IMR-90 (cell line): Measurements from ENCODE around the gene SEC61A1. TPM values are rescaled to one million over a fixed set of nuclear protein-coding genes. Genes with fewer than 3 reads are reported as not detected.

Experiments used
- ATAC-seq: fragments of 200-7000 bp; cut with Tn5 transposase; 2 replicates; pipeline ENCODE4 v1.9.1; 2020; ENCODE audit warnings: low read depth, mild to moderate bottlenecking, moderate library complexity
- BruUV-seq: library from RNA; stranded (reverse); fragments of 400-500 nt; replicated peaks from 2 replicates; lab custom pipeline; 2021; lab: Mats Ljungman, UMichigan
- CTCF ChIA-PET: fragments of 300-600 bp; formaldehyde crosslinking; extraction: SDS; loops from one replicate; lab custom pipeline; 2021; ENCODE audit warnings: antibody characterized with exemption; lab: Yijun Ruan, JAX
- POLR2A ChIA-PET: fragments of 300-600 bp; sonication (Branson Sonifier 250); formaldehyde crosslinking; loops from one replicate; lab custom pipeline; 2022; ENCODE audit warnings: antibody characterized with exemption; ENCODE audit not compliant: unreplicated experiment; lab: Charles Lee
- DNase-seq: peaks from one replicate; pipeline ENCODE4 v3.0.0; 2013
- H2AFZ ChIP-seq: replicated peaks from 2 replicates; pipeline ENCODE3; 2013; ENCODE audit warnings: low read length, mild to moderate bottlenecking; ENCODE audit not compliant: poor library complexity
- H2AK5ac ChIP-seq: 2 replicates; pipeline ENCODE4 v1.6.1; 2013; ENCODE audit warnings: low read depth, low read length, inconsistent platforms
- H2AK9ac ChIP-seq: replicated peaks from 2 replicates; pipeline ENCODE3; 2013; ENCODE audit warnings: mild to moderate bottlenecking, low read depth, low read length, moderate library complexity; ENCODE audit not compliant: poor library complexity
- H2BK120ac ChIP-seq: 2 replicates; pipeline ENCODE4 v1.6.1; 2013; ENCODE audit warnings: low read depth, low read length, inconsistent platforms
- H2BK15ac ChIP-seq: 3 replicates; pipeline ENCODE4 v1.6.1; 2013; ENCODE audit warnings: low read depth, low read length, inconsistent platforms
- H2BK20ac ChIP-seq: 2 replicates; pipeline ENCODE4 v1.6.1; 2013; ENCODE audit warnings: low read depth, mild to moderate bottlenecking, inconsistent platforms, low read length, moderate library complexity
- H2BK5ac ChIP-seq: 2 replicates; pipeline ENCODE4 v1.6.1; 2013; ENCODE audit warnings: mild to moderate bottlenecking, low read depth, low read length, inconsistent platforms; ENCODE audit not compliant: poor library complexity, severe bottlenecking
- H3K14ac ChIP-seq: replicated peaks from 2 replicates; pipeline ENCODE4 v1.6.1; 2013; ENCODE audit warnings: low read depth, low read length, inconsistent platforms
- H3K18ac ChIP-seq: 2 replicates; pipeline ENCODE4 v1.6.1; 2013; ENCODE audit warnings: low read depth, low read length, control low read depth
- H3K23ac ChIP-seq: 2 replicates; pipeline ENCODE4 v1.6.1; 2013; ENCODE audit warnings: low read depth, low read length, inconsistent platforms
- H3K27ac ChIP-seq: 2 replicates; pipeline ENCODE4 v1.5.1; 2013; ENCODE audit warnings: mild to moderate bottlenecking, control low read depth, low read length; ENCODE audit not compliant: insufficient read depth
- H3K27me3 ChIP-seq: 2 replicates; pipeline ENCODE4 v1.6.1; 2013; ENCODE audit warnings: low read length; ENCODE audit not compliant: control insufficient read depth, insufficient read depth
- H3K36me3 ChIP-seq: 2 replicates; pipeline ENCODE4 v1.6.1; 2013; ENCODE audit warnings: low read length, mixed read lengths; ENCODE audit not compliant: control insufficient read depth, insufficient read depth
- H3K4ac ChIP-seq: 2 replicates; pipeline ENCODE4 v1.6.1; 2013; ENCODE audit warnings: low read depth, low read length, inconsistent platforms
- H3K4me1 ChIP-seq: 2 replicates; pipeline ENCODE4 v1.6.1; 2013; ENCODE audit warnings: low read length, mixed read lengths; ENCODE audit not compliant: control insufficient read depth, insufficient read depth
- H3K4me2 ChIP-seq: 2 replicates; pipeline ENCODE4 v1.6.1; 2013; ENCODE audit warnings: low read depth, mild to moderate bottlenecking, control low read depth, low read length, moderate library complexity
- H3K4me3 ChIP-seq: 2 replicates; pipeline ENCODE4 v1.5.1; 2013; ENCODE audit warnings: low read depth, mild to moderate bottlenecking, control low read depth, low read length, moderate library complexity; ENCODE audit not compliant: insufficient read depth
- H3K56ac ChIP-seq: 2 replicates; pipeline ENCODE4 v1.6.1; 2013; ENCODE audit warnings: low read length, inconsistent platforms; ENCODE audit not compliant: insufficient read depth; ENCODE audit errors: extremely low read depth
- H3K79me1 ChIP-seq, 2 experiments: 2 replicates each; pipeline ENCODE4 v1.6.1; 2013; ENCODE audit warnings: low read length in 2 of 2, inconsistent platforms in 1 of 2, low read depth in 1 of 2
- H3K9ac ChIP-seq: 2 replicates; pipeline ENCODE4 v1.6.1; 2013; ENCODE audit warnings: low read depth, low read length, control low read depth
- H3K9me1 ChIP-seq: 2 replicates; pipeline ENCODE4 v1.6.1; 2013; ENCODE audit warnings: low read length, inconsistent platforms; ENCODE audit not compliant: insufficient read depth
- H3K9me3 ChIP-seq: 2 replicates; pipeline ENCODE4 v1.6.1; 2013; ENCODE audit warnings: low read length; ENCODE audit not compliant: control insufficient read depth, insufficient read depth
- H4K20me1 ChIP-seq: 2 replicates; pipeline ENCODE4 v1.6.1; 2013; ENCODE audit warnings: low read length, inconsistent platforms; ENCODE audit not compliant: insufficient read depth
- H4K5ac ChIP-seq: 2 replicates; pipeline ENCODE4 v1.6.1; 2013; ENCODE audit warnings: mild to moderate bottlenecking, low read depth, low read length, control low read depth
- H4K8ac ChIP-seq, 2 experiments: 2 replicates each; pipeline ENCODE4 v1.6.1; 2013; ENCODE audit warnings: low read depth in 2 of 2, low read length in 2 of 2, control low read depth in 1 of 2, inconsistent platforms in 1 of 2
- H4K91ac ChIP-seq: 2 replicates; pipeline ENCODE4 v1.6.1; 2013; ENCODE audit warnings: low read depth, low read length, inconsistent platforms; ENCODE audit not compliant: insufficient read depth
- CEBPB ChIP-seq: IDR thresholded peaks from 2 replicates; pipeline ENCODE4 v1.6.1; 2012; ENCODE audit warnings: low read depth, low read length, improper control_type of control experiment
- CHD1 ChIP-seq: IDR thresholded peaks from 2 replicates; pipeline ENCODE4 v1.6.1; 2012; ENCODE audit warnings: low read depth, low read length, improper control_type of control experiment
- CTCF ChIP-seq: conservative IDR thresholded peaks from 2 replicates; pipeline ENCODE4 v1.5.1; 2012; ENCODE audit warnings: mild to moderate bottlenecking, low read depth, low read length, improper control_type of control experiment
- FOS ChIP-seq: fragments of 150-350 bp; IDR thresholded peaks from 2 replicates; pipeline ENCODE4 v1.6.1; 2016; ENCODE audit warnings: low read depth, low read length
- MAZ ChIP-seq: IDR thresholded peaks from 2 replicates; pipeline ENCODE4 v1.6.1; 2012; ENCODE audit warnings: low read depth, mild to moderate bottlenecking, low read length, improper control_type of control experiment, moderate library complexity, borderline replicate concordance
- MXI1 ChIP-seq: IDR thresholded peaks from 2 replicates; pipeline ENCODE4 v1.6.1; 2012; ENCODE audit warnings: low read depth, mild to moderate bottlenecking, low read length, moderate library complexity, borderline replicate concordance
- POLR2A ChIP-seq: IDR thresholded peaks from 2 replicates; pipeline ENCODE4 v1.6.1; 2012; ENCODE audit warnings: mild to moderate bottlenecking, low read depth, low read length
- RAD21 ChIP-seq: IDR thresholded peaks from 2 replicates; pipeline ENCODE4 v1.6.1; 2012; ENCODE audit warnings: low read length, improper control_type of control experiment
- RCOR1 ChIP-seq: IDR thresholded peaks from 2 replicates; pipeline ENCODE4 v1.6.1; 2012; ENCODE audit warnings: mild to moderate bottlenecking, low read length, improper control_type of control experiment; ENCODE audit not compliant: insufficient replicate concordance
- SMC3 ChIP-seq: fragments of 150-350 bp; IDR thresholded peaks from 2 replicates; pipeline ENCODE4 v1.6.1; 2016; ENCODE audit warnings: low read depth, mild to moderate bottlenecking, antibody characterized with exemption, low read length, moderate library complexity
- WGBS, 2 experiments: methylation state at CpG; one replicate each; pipeline versions ENCODE4 v1.1.5 to v1.1.7; 2013; ENCODE audit warnings: missing lambda C conversion rate in 2 of 2; ENCODE audit not compliant: insufficient read length in 1 of 2; ENCODE audit errors: extremely low coverage in 2 of 2; 5-methylcytosine and 5-hydroxymethylcytosine counted together
- dilution Hi-C: fragments of 300-500 bp; cut with HindIII; formaldehyde crosslinking; loops from one replicate; pipeline ENCODE4 v1.14.3; 2018; ENCODE audit warnings: low sequenced_read_pairs; ENCODE audit not compliant: unreplicated experiment
- in situ Hi-C: fragments of 300-500 bp; cut with MboI; formaldehyde crosslinking; loops from 3 replicates; pipeline ENCODE4 v1.14.3; 2019; ENCODE audit warnings: low sequenced_read_pairs, inconsistent platforms, mixed read lengths
- intact Hi-C: fragments of 100-400 bp; cut with micrococcal nuclease; formaldehyde crosslinking; loops from 2 replicates; pipeline ENCODE4 v1.10.0; 2022
- polyA plus RNA-seq, 3 experiments: library from polyadenylated mRNA; depleted of rRNA; stranded (reverse); fragments of >200 nt; gene quantifications; 2 replicates each; pipeline ENCODE4 v1.2.3, GENCODE V29; 2012; ENCODE audit warnings: low replicate concordance in 1 of 3
- total RNA-seq: library from RNA; depleted of rRNA; stranded (reverse); fragments of >200 nt; gene quantifications from 2 replicates; pipeline ENCODE4 v1.2.3, GENCODE V29; 2012

Gene SEC61A1
- total and polyA plus RNA-seq, 2 of the 4 experiments (the other 2 are of a cell fraction) = 377 to 478 TPM

- Histone ChIP-seq H3K27me3 (peaks cover 23% of the 10 kb centered on the region), H3K36me3 (no peaks in the 10 kb centered on the region), H4K20me1 (no peaks in the 10 kb centered on the region), H4K91ac (no peak overlapping the region), H3K27ac (no peak overlapping the region), H2AFZ (no peak overlapping the region), H2BK15ac (no peak overlapping the region), H3K79me1 (no peaks in the 10 kb centered on the region), H2BK5ac (no peak overlapping the region), H3K4me1 (no peaks in the 10 kb centered on the region), H3K9ac (no peak overlapping the region), H2AK5ac (no peak overlapping the region), H3K14ac (no peak overlapping the region), H3K23ac (no peak overlapping the region), H3K9me1 (no peaks in the 10 kb centered on the region), H2BK20ac (no peak overlapping the region), H2BK120ac (no peak overlapping the region), H3K4ac (no peak overlapping the region), H3K56ac (no peak overlapping the region), H2AK9ac (no peak overlapping the region), H3K18ac (no peak overlapping the region), H3K4me3 (no peak overlapping the region), H4K8ac (no peak overlapping the region), H3K9me3 (no peaks in the 10 kb centered on the region), H4K5ac (no peak overlapping the region), H3K4me2 (no peak overlapping the region)
- CTCF ChIA-PET = no interaction called here
- DNase-seq (no peak), ATAC-seq (no peak)
- POLR2A ChIA-PET = no interaction called here
- no TSS peak for BruUV-seq
- dilution Hi-C loops (no loop called here), in situ Hi-C loops (no loop called here), intact Hi-C loops (no loop called here)
- no peak for TF ChIP-seq CEBPB
- TF ChIP-seq RCOR1 = no peak
- no peak for TF ChIP-seq FOS
- TF ChIP-seq MXI1 = no peak
- TF ChIP-seq SMC3 = no peak
- TF ChIP-seq CHD1 = no peak
- no peak for TF ChIP-seq RAD21
- no peak for TF ChIP-seq POLR2A
- no peak for TF ChIP-seq MAZ
- TF ChIP-seq CTCF = no peak
- no CpG with 5 or more reads among the region's 1 CpG for WGBS, 2 experiments
These were observed 16.1 kb upstream of the SEC61A1 start for GRCh38 chr3:128036119-128036518.
